IMR-90 (cell line): ENCODE data around the gene QRFP. TPM values are rescaled to one million over a fixed set of nuclear protein-coding genes. Genes with fewer than 3 reads are reported as not detected.
A peak's percentile ranks its signal among the peaks of the same experiment; 100 is the strongest.

Experiments used
- ATAC-seq: fragments of 200-7000 bp; cut with Tn5 transposase; 2 replicates; pipeline ENCODE4 v1.9.1; 2020; ENCODE audit warnings: low read depth, mild to moderate bottlenecking, moderate library complexity
- BruUV-seq: library from RNA; stranded (reverse); fragments of 400-500 nt; replicated peaks from 2 replicates; lab custom pipeline; 2021; lab: Mats Ljungman, UMichigan
- CTCF ChIA-PET: fragments of 300-600 bp; formaldehyde crosslinking; extraction: SDS; loops from one replicate; lab custom pipeline; 2021; ENCODE audit warnings: antibody characterized with exemption; lab: Yijun Ruan, JAX
- POLR2A ChIA-PET: fragments of 300-600 bp; sonication (Branson Sonifier 250); formaldehyde crosslinking; loops from one replicate; lab custom pipeline; 2022; ENCODE audit warnings: antibody characterized with exemption; ENCODE audit not compliant: unreplicated experiment; lab: Charles Lee
- DNase-seq: peaks from one replicate; pipeline ENCODE4 v3.0.0; 2013
- H2AFZ ChIP-seq: replicated peaks from 2 replicates; pipeline ENCODE3; 2013; ENCODE audit warnings: low read length, mild to moderate bottlenecking; ENCODE audit not compliant: poor library complexity
- H2AK5ac ChIP-seq: 2 replicates; pipeline ENCODE4 v1.6.1; 2013; ENCODE audit warnings: low read depth, low read length, inconsistent platforms
- H2AK9ac ChIP-seq: replicated peaks from 2 replicates; pipeline ENCODE3; 2013; ENCODE audit warnings: mild to moderate bottlenecking, low read depth, low read length, moderate library complexity; ENCODE audit not compliant: poor library complexity
- H2BK120ac ChIP-seq: 2 replicates; pipeline ENCODE4 v1.6.1; 2013; ENCODE audit warnings: low read depth, low read length, inconsistent platforms
- H2BK15ac ChIP-seq: 3 replicates; pipeline ENCODE4 v1.6.1; 2013; ENCODE audit warnings: low read depth, low read length, inconsistent platforms
- H2BK20ac ChIP-seq: 2 replicates; pipeline ENCODE4 v1.6.1; 2013; ENCODE audit warnings: low read depth, mild to moderate bottlenecking, inconsistent platforms, low read length, moderate library complexity
- H2BK5ac ChIP-seq: 2 replicates; pipeline ENCODE4 v1.6.1; 2013; ENCODE audit warnings: mild to moderate bottlenecking, low read depth, low read length, inconsistent platforms; ENCODE audit not compliant: poor library complexity, severe bottlenecking
- H3K14ac ChIP-seq: replicated peaks from 2 replicates; pipeline ENCODE4 v1.6.1; 2013; ENCODE audit warnings: low read depth, low read length, inconsistent platforms
- H3K18ac ChIP-seq: 2 replicates; pipeline ENCODE4 v1.6.1; 2013; ENCODE audit warnings: low read depth, low read length, control low read depth
- H3K23ac ChIP-seq: 2 replicates; pipeline ENCODE4 v1.6.1; 2013; ENCODE audit warnings: low read depth, low read length, inconsistent platforms
- H3K27ac ChIP-seq: 2 replicates; pipeline ENCODE4 v1.5.1; 2013; ENCODE audit warnings: mild to moderate bottlenecking, control low read depth, low read length; ENCODE audit not compliant: insufficient read depth
- H3K27me3 ChIP-seq: 2 replicates; pipeline ENCODE4 v1.6.1; 2013; ENCODE audit warnings: low read length; ENCODE audit not compliant: control insufficient read depth, insufficient read depth
- H3K36me3 ChIP-seq: 2 replicates; pipeline ENCODE4 v1.6.1; 2013; ENCODE audit warnings: low read length, mixed read lengths; ENCODE audit not compliant: control insufficient read depth, insufficient read depth
- H3K4ac ChIP-seq: 2 replicates; pipeline ENCODE4 v1.6.1; 2013; ENCODE audit warnings: low read depth, low read length, inconsistent platforms
- H3K4me1 ChIP-seq: 2 replicates; pipeline ENCODE4 v1.6.1; 2013; ENCODE audit warnings: low read length, mixed read lengths; ENCODE audit not compliant: control insufficient read depth, insufficient read depth
- H3K4me2 ChIP-seq: 2 replicates; pipeline ENCODE4 v1.6.1; 2013; ENCODE audit warnings: low read depth, mild to moderate bottlenecking, control low read depth, low read length, moderate library complexity
- H3K4me3 ChIP-seq: 2 replicates; pipeline ENCODE4 v1.5.1; 2013; ENCODE audit warnings: low read depth, mild to moderate bottlenecking, control low read depth, low read length, moderate library complexity; ENCODE audit not compliant: insufficient read depth
- H3K56ac ChIP-seq: 2 replicates; pipeline ENCODE4 v1.6.1; 2013; ENCODE audit warnings: low read length, inconsistent platforms; ENCODE audit not compliant: insufficient read depth; ENCODE audit errors: extremely low read depth
- H3K79me1 ChIP-seq, 2 experiments: 2 replicates each; pipeline ENCODE4 v1.6.1; 2013; ENCODE audit warnings: low read length in 2 of 2, inconsistent platforms in 1 of 2, low read depth in 1 of 2
- H3K9ac ChIP-seq: 2 replicates; pipeline ENCODE4 v1.6.1; 2013; ENCODE audit warnings: low read depth, low read length, control low read depth
- H3K9me1 ChIP-seq: 2 replicates; pipeline ENCODE4 v1.6.1; 2013; ENCODE audit warnings: low read length, inconsistent platforms; ENCODE audit not compliant: insufficient read depth
- H3K9me3 ChIP-seq: 2 replicates; pipeline ENCODE4 v1.6.1; 2013; ENCODE audit warnings: low read length; ENCODE audit not compliant: control insufficient read depth, insufficient read depth
- H4K20me1 ChIP-seq: 2 replicates; pipeline ENCODE4 v1.6.1; 2013; ENCODE audit warnings: low read length, inconsistent platforms; ENCODE audit not compliant: insufficient read depth
- H4K5ac ChIP-seq: 2 replicates; pipeline ENCODE4 v1.6.1; 2013; ENCODE audit warnings: mild to moderate bottlenecking, low read depth, low read length, control low read depth
- H4K8ac ChIP-seq, 2 experiments: 2 replicates each; pipeline ENCODE4 v1.6.1; 2013; ENCODE audit warnings: low read depth in 2 of 2, low read length in 2 of 2, control low read depth in 1 of 2, inconsistent platforms in 1 of 2
- H4K91ac ChIP-seq: 2 replicates; pipeline ENCODE4 v1.6.1; 2013; ENCODE audit warnings: low read depth, low read length, inconsistent platforms; ENCODE audit not compliant: insufficient read depth
- BHLHE40 ChIP-seq: fragments of 150-350 bp; IDR thresholded peaks from 2 replicates; pipeline ENCODE4 v1.6.1; 2016; ENCODE audit warnings: mild to moderate bottlenecking, low read depth, low read length
- CHD1 ChIP-seq: IDR thresholded peaks from 2 replicates; pipeline ENCODE4 v1.6.1; 2012; ENCODE audit warnings: low read depth, low read length, improper control_type of control experiment
- FOS ChIP-seq: fragments of 150-350 bp; IDR thresholded peaks from 2 replicates; pipeline ENCODE4 v1.6.1; 2016; ENCODE audit warnings: low read depth, low read length
- MAZ ChIP-seq: IDR thresholded peaks from 2 replicates; pipeline ENCODE4 v1.6.1; 2012; ENCODE audit warnings: low read depth, mild to moderate bottlenecking, low read length, improper control_type of control experiment, moderate library complexity, borderline replicate concordance
- MXI1 ChIP-seq: IDR thresholded peaks from 2 replicates; pipeline ENCODE4 v1.6.1; 2012; ENCODE audit warnings: low read depth, mild to moderate bottlenecking, low read length, moderate library complexity, borderline replicate concordance
- NFE2L2 ChIP-seq: fragments of 150-350 bp; IDR thresholded peaks from 2 replicates; pipeline ENCODE4 v1.6.1; 2016; ENCODE audit warnings: low read depth, mild to moderate bottlenecking, low read length
- POLR2A ChIP-seq: IDR thresholded peaks from 2 replicates; pipeline ENCODE4 v1.6.1; 2012; ENCODE audit warnings: mild to moderate bottlenecking, low read depth, low read length
- RAD21 ChIP-seq: IDR thresholded peaks from 2 replicates; pipeline ENCODE4 v1.6.1; 2012; ENCODE audit warnings: low read length, improper control_type of control experiment
- RCOR1 ChIP-seq: IDR thresholded peaks from 2 replicates; pipeline ENCODE4 v1.6.1; 2012; ENCODE audit warnings: mild to moderate bottlenecking, low read length, improper control_type of control experiment; ENCODE audit not compliant: insufficient replicate concordance
- RFX5 ChIP-seq: IDR thresholded peaks from 2 replicates; pipeline ENCODE4 v1.8.0; 2012; ENCODE audit warnings: low read depth, mild to moderate bottlenecking, low read length, moderate library complexity
- SMC3 ChIP-seq: fragments of 150-350 bp; IDR thresholded peaks from 2 replicates; pipeline ENCODE4 v1.6.1; 2016; ENCODE audit warnings: low read depth, mild to moderate bottlenecking, antibody characterized with exemption, low read length, moderate library complexity
- WGBS, 2 experiments: methylation state at CpG; one replicate each; pipeline versions ENCODE4 v1.1.5 to v1.1.7; 2013; ENCODE audit warnings: missing lambda C conversion rate in 2 of 2; ENCODE audit not compliant: insufficient read length in 1 of 2; ENCODE audit errors: extremely low coverage in 2 of 2; 5-methylcytosine and 5-hydroxymethylcytosine counted together
- dilution Hi-C: fragments of 300-500 bp; cut with HindIII; formaldehyde crosslinking; loops from one replicate; pipeline ENCODE4 v1.14.3; 2018; ENCODE audit warnings: low sequenced_read_pairs; ENCODE audit not compliant: unreplicated experiment
- in situ Hi-C: fragments of 300-500 bp; cut with MboI; formaldehyde crosslinking; loops from 3 replicates; pipeline ENCODE4 v1.14.3; 2019; ENCODE audit warnings: low sequenced_read_pairs, inconsistent platforms, mixed read lengths
- intact Hi-C: fragments of 100-400 bp; cut with micrococcal nuclease; formaldehyde crosslinking; loops from 2 replicates; pipeline ENCODE4 v1.10.0; 2022
- polyA plus RNA-seq, 3 experiments: library from polyadenylated mRNA; depleted of rRNA; stranded (reverse); fragments of >200 nt; gene quantifications; 2 replicates each; pipeline ENCODE4 v1.2.3, GENCODE V29; 2012; ENCODE audit warnings: low replicate concordance in 1 of 3
- total RNA-seq: library from RNA; depleted of rRNA; stranded (reverse); fragments of >200 nt; gene quantifications from 2 replicates; pipeline ENCODE4 v1.2.3, GENCODE V29; 2012
- TF ChIP-seq, protein P1 (sequence below): fragments of 150-350 bp; IDR thresholded peaks from 2 replicates; pipeline ENCODE4 v1.6.1; 2016; ENCODE audit warnings: low read depth, mild to moderate bottlenecking, low read length, moderate library complexity, borderline replicate concordance
- TF ChIP-seq, protein P2 (sequence below): conservative IDR thresholded peaks from 2 replicates; pipeline ENCODE4 v1.5.1; 2012; ENCODE audit warnings: mild to moderate bottlenecking, low read depth, low read length, improper control_type of control experiment
- TF ChIP-seq, protein P3 (sequence below): fragments of 150-350 bp; IDR thresholded peaks from 2 replicates; pipeline ENCODE4 v1.6.1; 2017; ENCODE audit warnings: mild to moderate bottlenecking, antibody characterized with exemption, low read length, low read depth

The QRFP gene
- total and polyA plus RNA-seq, 2 of the 4 experiments (the other 2 are of a cell fraction) = not detected

DNA sequence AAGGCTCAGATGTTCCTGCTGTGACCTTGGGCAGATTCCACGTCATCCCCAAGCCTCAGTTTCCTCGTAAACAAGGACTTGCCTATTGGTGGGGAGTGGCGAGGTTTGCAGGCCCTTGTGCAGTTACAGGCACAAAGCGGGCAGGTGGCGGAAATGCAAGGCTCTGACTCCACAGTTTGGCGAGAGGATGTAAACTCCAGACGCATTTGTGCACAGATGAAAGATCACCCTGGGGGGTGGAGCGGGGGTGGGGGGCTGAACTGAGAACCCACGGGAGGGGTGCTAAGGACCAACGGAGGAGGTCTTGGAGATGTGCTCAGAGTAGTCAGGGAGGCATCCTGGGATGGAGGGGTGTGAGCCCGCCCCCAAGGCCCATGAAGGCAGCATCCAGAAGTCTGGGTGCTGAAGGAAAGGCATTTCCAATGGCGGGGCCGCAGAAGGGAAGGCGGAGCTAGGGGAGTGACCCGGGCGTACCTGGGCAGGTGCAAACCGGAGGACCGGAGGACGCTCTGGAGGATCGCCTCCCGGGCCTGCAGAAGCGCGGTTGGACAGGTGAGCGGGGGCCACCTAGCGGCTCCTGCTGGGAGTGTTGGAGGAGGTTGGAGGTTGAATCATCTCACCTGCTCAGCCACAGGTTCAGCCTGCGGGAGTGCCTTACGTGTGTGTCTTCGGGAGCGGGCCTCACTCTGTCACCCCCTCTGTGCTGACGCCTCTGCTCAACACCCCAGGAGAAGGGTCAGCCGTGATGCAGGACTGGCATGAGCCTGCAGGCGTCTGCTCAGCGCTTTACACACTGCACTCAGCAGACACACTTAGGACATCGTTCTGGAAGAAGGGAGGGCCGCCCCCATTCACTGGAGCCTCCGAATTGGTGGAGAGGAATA, 44.3 kb upstream of the QRFP start:
- Histone ChIP-seq H3K9me1 (peaks cover 7% of the 10 kb centered on the region; the same call in 1 of the 2 replicates), H3K4me2 (no peak overlapping the region), H3K27ac (no peak overlapping the region), H3K56ac (no peak overlapping the region), H3K9me3 (no peaks in the 10 kb centered on the region), H2AFZ (no peak overlapping the region), H4K20me1 (peaks cover 6% of the 10 kb centered on the region; the same call in 1 of the 2 replicates), H3K23ac (no peak overlapping the region), H3K4me3 (no peak overlapping the region), H3K4me1 (peaks cover 15% of the 10 kb centered on the region), H2BK120ac (no peak overlapping the region), H3K79me1 (0 out of 4 replicates have a peak, but pooled peaks cover 0 to 3% of the 10 kb centered on the region in 2 experiments), H2AK5ac (no peak overlapping the region), H3K36me3 (no peaks in the 10 kb centered on the region), H4K5ac (no peak overlapping the region), H3K14ac (no peak overlapping the region), H4K91ac (no peak overlapping the region), H4K8ac (no peak overlapping the region), H3K4ac (no peak overlapping the region), H2AK9ac (no peak overlapping the region), H2BK5ac (no peak overlapping the region), H3K9ac (no peak overlapping the region), H3K18ac (no peak overlapping the region), H2BK15ac (no peak overlapping the region), H2BK20ac (no peak overlapping the region), H3K27me3 (peaks cover 45% of the 10 kb centered on the region)
- ChIA-PET CTCF (no interaction called here), POLR2A (no interaction called here)
- no TSS peak for BruUV-seq
- dilution Hi-C loops = no loop called here
- DNase-seq (peak; percentile 15), ATAC-seq (no peak)
- intact Hi-C loops = loop anchor here (2.0 kb wide), 1 partner anchor 70 kb away; no protein-coding TSS in a partner anchor
- in situ Hi-C loops = no loop called here
- 3% methylated on average over 8 of the region's 36 CpGs; no CpG with 5 or more reads in 1 of the 2 experiments for WGBS, 2 experiments
- TF ChIP-seq MXI1 (no peak), SMC3 (peak; percentile 56), RFX5 (no peak), MAZ (no peak), RCOR1 (no peak), FOS (no peak), RAD21 (peak; percentile 74), BHLHE40 (no peak), POLR2A (no peak), CHD1 (no peak), NFE2L2 (no peak)
- TF ChIP-seq, protein P1, sequence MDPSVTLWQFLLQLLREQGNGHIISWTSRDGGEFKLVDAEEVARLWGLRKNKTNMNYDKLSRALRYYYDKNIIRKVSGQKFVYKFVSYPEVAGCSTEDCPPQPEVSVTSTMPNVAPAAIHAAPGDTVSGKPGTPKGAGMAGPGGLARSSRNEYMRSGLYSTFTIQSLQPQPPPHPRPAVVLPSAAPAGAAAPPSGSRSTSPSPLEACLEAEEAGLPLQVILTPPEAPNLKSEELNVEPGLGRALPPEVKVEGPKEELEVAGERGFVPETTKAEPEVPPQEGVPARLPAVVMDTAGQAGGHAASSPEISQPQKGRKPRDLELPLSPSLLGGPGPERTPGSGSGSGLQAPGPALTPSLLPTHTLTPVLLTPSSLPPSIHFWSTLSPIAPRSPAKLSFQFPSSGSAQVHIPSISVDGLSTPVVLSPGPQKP = no peak
- TF ChIP-seq, protein P2, sequence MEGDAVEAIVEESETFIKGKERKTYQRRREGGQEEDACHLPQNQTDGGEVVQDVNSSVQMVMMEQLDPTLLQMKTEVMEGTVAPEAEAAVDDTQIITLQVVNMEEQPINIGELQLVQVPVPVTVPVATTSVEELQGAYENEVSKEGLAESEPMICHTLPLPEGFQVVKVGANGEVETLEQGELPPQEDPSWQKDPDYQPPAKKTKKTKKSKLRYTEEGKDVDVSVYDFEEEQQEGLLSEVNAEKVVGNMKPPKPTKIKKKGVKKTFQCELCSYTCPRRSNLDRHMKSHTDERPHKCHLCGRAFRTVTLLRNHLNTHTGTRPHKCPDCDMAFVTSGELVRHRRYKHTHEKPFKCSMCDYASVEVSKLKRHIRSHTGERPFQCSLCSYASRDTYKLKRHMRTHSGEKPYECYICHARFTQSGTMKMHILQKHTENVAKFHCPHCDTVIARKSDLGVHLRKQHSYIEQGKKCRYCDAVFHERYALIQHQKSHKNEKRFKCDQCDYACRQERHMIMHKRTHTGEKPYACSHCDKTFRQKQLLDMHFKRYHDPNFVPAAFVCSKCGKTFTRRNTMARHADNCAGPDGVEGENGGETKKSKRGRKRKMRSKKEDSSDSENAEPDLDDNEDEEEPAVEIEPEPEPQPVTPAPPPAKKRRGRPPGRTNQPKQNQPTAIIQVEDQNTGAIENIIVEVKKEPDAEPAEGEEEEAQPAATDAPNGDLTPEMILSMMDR = peak; percentile 72
- TF ChIP-seq, protein P3, sequence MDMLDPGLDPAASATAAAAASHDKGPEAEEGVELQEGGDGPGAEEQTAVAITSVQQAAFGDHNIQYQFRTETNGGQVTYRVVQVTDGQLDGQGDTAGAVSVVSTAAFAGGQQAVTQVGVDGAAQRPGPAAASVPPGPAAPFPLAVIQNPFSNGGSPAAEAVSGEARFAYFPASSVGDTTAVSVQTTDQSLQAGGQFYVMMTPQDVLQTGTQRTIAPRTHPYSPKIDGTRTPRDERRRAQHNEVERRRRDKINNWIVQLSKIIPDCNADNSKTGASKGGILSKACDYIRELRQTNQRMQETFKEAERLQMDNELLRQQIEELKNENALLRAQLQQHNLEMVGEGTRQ = no peak
